ENCODE measurements around the gene HYAL3. TPM values are rescaled to one million over a fixed set of nuclear protein-coding genes. Genes with fewer than 3 reads are reported as not detected.
A peak's percentile ranks its signal among the peaks of the same experiment; 100 is the strongest.

Gene HYAL3
- total and polyA plus RNA-seq, 2 of the 13 experiments (the other 11 are each of a cell fraction or from before 2014, with no cell fraction given): 5.5 to 10.4 TPM

GRCh38 chr3:50272911-50273688 is 26.1 kb downstream of the HYAL3 start (continued):
- TF ChIP-seq ZBTB44 (CRISPR knock-in tag; IDR thresholded peaks at IDR 0.05) (no peak), RNF219 (CRISPR knock-in tag; IDR thresholded peaks at IDR 0.05) (no peak), HOXA9 (CRISPR knock-in tag; IDR thresholded peaks at IDR 0.05; ENCODE audit: borderline replicate concordance) (no peak), FOSL2 (CRISPR knock-in tag; IDR thresholded peaks at IDR 0.05) (0 out of 2 replicates have a peak, but pooled peaks have one; percentile 37), SMAD1 (CRISPR knock-in tag; IDR thresholded peaks at IDR 0.05; ENCODE audit: borderline replicate concordance, low read depth) (peak; percentile 59; the same call in 1 of the 2 replicates), SRF (IDR thresholded peaks at IDR 0.05; ENCODE audit: low read depth, low read length) (no peak), TIGD3 (CRISPR knock-in tag; IDR thresholded peaks at IDR 0.05; ENCODE audit: borderline replicate concordance) (no peak), ARID5B (CRISPR knock-in tag; IDR thresholded peaks at IDR 0.05) (peak; percentile 58), TRIM24 (CRISPR knock-in tag; IDR thresholded peaks at IDR 0.05) (no peak), ZNF160 (CRISPR knock-in tag; IDR thresholded peaks at IDR 0.05) (no peak), ZBTB4 (CRISPR knock-in tag; IDR thresholded peaks at IDR 0.05; ENCODE audit: borderline replicate concordance) (peak; percentile 93), YY1 (IDR thresholded peaks at IDR 0.05; ENCODE audit: insufficient read depth, insufficient replicate concordance, low read depth, low read length) (peak; percentile 74), MED13 (CRISPR knock-in tag; IDR thresholded peaks at IDR 0.05) (no peak), ZNF451 (CRISPR knock-in tag; IDR thresholded peaks at IDR 0.05) (no peak; the same call in 1 of the 2 replicates), RFX3 (CRISPR knock-in tag; IDR thresholded peaks at IDR 0.05) (no peak), MATR3 (CRISPR knock-in tag; IDR thresholded peaks at IDR 0.05) (no peak)
